AML-193 (cell line): ENCODE measurements around the gene COBL.
"Not testable (repeated sequence)": the region's sequence is repeated elsewhere in the genome, so short reads cannot be mapped to it uniquely, and the experiment has no call there.

Experiments
- DNase-seq, 2 experiments: peaks; one replicate each; lab custom pipeline; 2025; lab: John Stamatoyannopoulos, UW

Gene COBL

GRCh38 chr7:51000956-51001355, 315.7 kb downstream of the COBL start:
- DNase-seq: no peak

GRCh38 chr7:50994753-50995319, 321.8 kb downstream of the COBL start:
- no peak for DNase-seq

- not testable (repeated sequence) for DNase-seq
Observed at GRCh38 chr7:50990214-50990613, 326.4 kb downstream of the COBL start.

- no peak for DNase-seq
Observed at GRCh38 chr7:50988988-50989387, 327.6 kb downstream of the COBL start.

GRCh38 chr7:50988465-50988864, 328.1 kb downstream of the COBL start:
- DNase-seq: no peak

GRCh38 chr7:50985096-50985495, 331.5 kb downstream of the COBL start:
- DNase-seq: no peak

- DNase-seq: no peak
Observed at GRCh38 chr7:50983850-50984249, 332.8 kb downstream of the COBL start.

- DNase-seq: no peak
Observed at GRCh38 chr7:50982626-50983025, 334.0 kb downstream of the COBL start.

- DNase-seq: no peak
Observed at GRCh38 chr7:50981743-50982142, 334.9 kb downstream of the COBL start.

GRCh38 chr7:50980411-50980810, 336.2 kb downstream of the COBL start:
- no peak for DNase-seq

- no peak for DNase-seq
Observed at GRCh38 chr7:50978633-50979215, 337.9 kb downstream of the COBL start.

GRCh38 chr7:50977421-50977820, 339.2 kb downstream of the COBL start:
- no peak for DNase-seq

- DNase-seq: no peak
Observed at GRCh38 chr7:50976064-50976463, 340.5 kb downstream of the COBL start.

GRCh38 chr7:50974240-50974639, 342.4 kb downstream of the COBL start:
- DNase-seq: no peak

- no peak for DNase-seq
Observed at GRCh38 chr7:50973814-50974213, 342.8 kb downstream of the COBL start.

GRCh38 chr7:50970092-50970491, 346.5 kb downstream of the COBL start:
- no peak for DNase-seq
